HG03108 (cell line): ENCODE measurements around the gene RESF1.
"Not testable (repeated sequence)": the region's sequence is repeated elsewhere in the genome, so short reads cannot be mapped to it uniquely, and the experiment has no call there.

Experiments used
- ATAC-seq: cut with Tn5 transposase; IDR thresholded peaks from one replicate; pipeline ENCODE4 v1.9.1; 2021; ENCODE audit warnings: moderate library complexity; ENCODE audit not compliant: unreplicated experiment

Gene RESF1

GRCh38 chr12:31959161-31959700 is at the start of gene RESF1:
Gene RESF1, plus strand, starts transcription at chr12:31959415. Its CDS starts 21,541 bp downstream, at chr12:31980956.
- peak; percentile 91 for ATAC-seq

GRCh38 chr12:31914927-31915326 is 44.3 kb upstream of the RESF1 start:
- ATAC-seq, result no peak

GRCh38 chr12:31915446-31915845 is 43.8 kb upstream of the RESF1 start:
- ATAC-seq, result no peak

- no peak for ATAC-seq
Observed at GRCh38 chr12:31922341-31923062, 36.7 kb upstream of the RESF1 start.

GRCh38 chr12:31923063-31923412 is 36.2 kb upstream of the RESF1 start:
- ATAC-seq, result no peak

- no peak for ATAC-seq
Observed at GRCh38 chr12:31928246-31929026, 30.8 kb upstream of the RESF1 start.

- no peak for ATAC-seq
Observed at GRCh38 chr12:31929027-31929526, 30.1 kb upstream of the RESF1 start.

- ATAC-seq, result no peak
Observed at GRCh38 chr12:31931796-31932715, 27.2 kb upstream of the RESF1 start.

GRCh38 chr12:31944299-31944698 is 14.9 kb upstream of the RESF1 start:
- no peak for ATAC-seq

- no peak for ATAC-seq
Observed at GRCh38 chr12:31947971-31948370, 11.2 kb upstream of the RESF1 start.

- ATAC-seq, result not testable (repeated sequence)
Observed at GRCh38 chr12:31948697-31949359, 10.4 kb upstream of the RESF1 start.

- ATAC-seq, result no peak
Observed at GRCh38 chr12:31950088-31950487, 9.1 kb upstream of the RESF1 start.

- ATAC-seq, result no peak
Observed at GRCh38 chr12:31950492-31950891, 8.7 kb upstream of the RESF1 start.

- no peak for ATAC-seq
Observed at GRCh38 chr12:31951008-31951407, 8.2 kb upstream of the RESF1 start.

- no peak for ATAC-seq
Observed at GRCh38 chr12:31951939-31952338, 7.3 kb upstream of the RESF1 start.

- no peak for ATAC-seq
Observed at GRCh38 chr12:31952418-31952817, 6.8 kb upstream of the RESF1 start.

- ATAC-seq, result no peak
Observed at GRCh38 chr12:31954925-31955858, 4.0 kb upstream of the RESF1 start.

GRCh38 chr12:31958569-31959160 is 550 bp upstream of the RESF1 start:
- ATAC-seq, result no peak
